ENCODE data around the gene NSUN2.

GRCh38 chr5:6594066-6594465, 38.8 kb downstream of the NSUN2 start:
- TF ChIP-seq CTCF (IDR thresholded peaks at IDR 0.05) (no peak), POLR2A (IDR thresholded peaks at IDR 0.05) (no peak)

Data from uterus (tissue), 2 donors.